HEK293 (cell line): ENCODE measurements around the gene MPZL3.

Experiments used
- PRDM1 ChIP-seq: fragments of 450-650 bp; formaldehyde crosslinking; IDR thresholded peaks from 2 replicates; pipeline ENCODE4; 2016; ENCODE audit warnings: missing biosample characterization, missing genetic modification characterization
- SETDB1 ChIP-seq: IDR thresholded peaks from one replicate; pipeline ENCODE4 v1.6.1; 2017; ENCODE audit warnings: mild to moderate bottlenecking, low read length, moderate library complexity, mixed read lengths; ENCODE audit not compliant: insufficient read length
- SP3 ChIP-seq: fragments of 450-650 bp; formaldehyde crosslinking; IDR thresholded peaks from 2 replicates; pipeline ENCODE4 v1.5.1; 2016; ENCODE audit warnings: missing biosample characterization, missing genetic modification characterization
- TRIM28 ChIP-seq: IDR thresholded peaks from 2 replicates; pipeline ENCODE4 v1.6.1; 2011; ENCODE audit warnings: low read length, control low read depth, borderline replicate concordance
- ZBTB1 ChIP-seq: fragments of 450-650 bp; formaldehyde crosslinking; IDR thresholded peaks from 2 replicates; pipeline ENCODE4 v1.5.1; 2016; ENCODE audit warnings: missing biosample characterization, missing genetic modification characterization
- ZBTB17 ChIP-seq: fragments of 450-650 bp; formaldehyde crosslinking; IDR thresholded peaks from 2 replicates; pipeline ENCODE4 v1.5.1; 2016; ENCODE audit warnings: missing biosample characterization, missing genetic modification characterization
- ZBTB7A ChIP-seq: fragments of 450-650 bp; formaldehyde crosslinking; IDR thresholded peaks from 2 replicates; pipeline ENCODE4 v1.5.1; 2016; ENCODE audit warnings: low read depth, missing biosample characterization, missing genetic modification characterization
- ZBTB8A ChIP-seq: fragments of 450-650 bp; formaldehyde crosslinking; IDR thresholded peaks from 2 replicates; pipeline ENCODE4 v1.5.1; 2016; ENCODE audit warnings: missing biosample characterization, missing genetic modification characterization
- ZNF112 ChIP-seq: fragments of 450-650 bp; formaldehyde crosslinking; IDR thresholded peaks from 2 replicates; pipeline ENCODE4 v1.5.0; 2017; ENCODE audit warnings: missing biosample characterization, missing genetic modification characterization
- ZNF174 ChIP-seq: fragments of 450-650 bp; formaldehyde crosslinking; IDR thresholded peaks from 2 replicates; pipeline ENCODE4 v1.5.0; 2017; ENCODE audit warnings: missing biosample characterization, mild to moderate bottlenecking, missing genetic modification characterization
- ZNF2 ChIP-seq: fragments of 450-650 bp; formaldehyde crosslinking; IDR thresholded peaks from 2 replicates; pipeline ENCODE4 v1.5.1; 2016; ENCODE audit warnings: missing biosample characterization, missing genetic modification characterization
- ZNF324 ChIP-seq: fragments of 450-650 bp; formaldehyde crosslinking; IDR thresholded peaks from 2 replicates; pipeline ENCODE4 v1.5.1; 2016; ENCODE audit warnings: missing biosample characterization, missing genetic modification characterization
- ZNF335 ChIP-seq: fragments of 450-650 bp; formaldehyde crosslinking; conservative IDR thresholded peaks from 2 replicates; pipeline ENCODE4 v1.5.1; 2016; ENCODE audit warnings: missing biosample characterization, missing genetic modification characterization
- ZNF394 ChIP-seq: fragments of 450-650 bp; formaldehyde crosslinking; IDR thresholded peaks from 2 replicates; pipeline ENCODE4 v1.5.1; 2016; ENCODE audit warnings: missing biosample characterization, missing genetic modification characterization, mild to moderate bottlenecking, moderate library complexity, borderline replicate concordance
- ZNF558 ChIP-seq: fragments of 450-650 bp; formaldehyde crosslinking; IDR thresholded peaks from 2 replicates; pipeline ENCODE4 v1.5.1; 2016; ENCODE audit warnings: missing biosample characterization, missing genetic modification characterization
- ZNF626 ChIP-seq: fragments of 450-650 bp; sonication (Bioruptor Pico); formaldehyde crosslinking; IDR thresholded peaks from 2 replicates; pipeline ENCODE4 v1.5.1; 2018; ENCODE audit warnings: missing biosample characterization, missing genetic modification characterization, inconsistent platforms
- ZNF660 ChIP-seq: fragments of 450-650 bp; IDR thresholded peaks from 2 replicates; pipeline ENCODE4 v1.5.1; 2018; ENCODE audit warnings: missing biosample characterization, mild to moderate bottlenecking, missing genetic modification characterization
- ZNF76 ChIP-seq: fragments of 450-650 bp; formaldehyde crosslinking; IDR thresholded peaks from 2 replicates; pipeline ENCODE4; 2016; ENCODE audit warnings: low read depth, missing biosample characterization, missing genetic modification characterization, borderline replicate concordance
- ZXDB ChIP-seq: fragments of 450-650 bp; formaldehyde crosslinking; IDR thresholded peaks from 2 replicates; pipeline ENCODE4 v1.5.1; 2016; ENCODE audit warnings: missing biosample characterization, missing genetic modification characterization
- TF ChIP-seq, protein P1 (sequence below): fragments of 450-650 bp; formaldehyde crosslinking; conservative IDR thresholded peaks from 2 replicates; pipeline ENCODE4 v1.5.1; 2016; ENCODE audit warnings: low read depth, missing biosample characterization, missing genetic modification characterization
- TF ChIP-seq, protein P2 (sequence below): fragments of 450-650 bp; formaldehyde crosslinking; IDR thresholded peaks from 2 replicates; pipeline ENCODE4 v1.5.1; 2016; ENCODE audit warnings: missing biosample characterization, missing genetic modification characterization
- TF ChIP-seq, protein P3 (sequence below): fragments of 450-650 bp; formaldehyde crosslinking; IDR thresholded peaks from 2 replicates; pipeline ENCODE4 v1.5.1; 2016; ENCODE audit warnings: missing biosample characterization, missing genetic modification characterization
- TF ChIP-seq, protein P4 (sequence below): fragments of 450-650 bp; formaldehyde crosslinking; conservative IDR thresholded peaks from 2 replicates; pipeline ENCODE4 v1.5.1; 2016; ENCODE audit warnings: low read depth, missing biosample characterization, missing genetic modification characterization
- TF ChIP-seq, protein P5 (sequence below): fragments of 450-650 bp; formaldehyde crosslinking; IDR thresholded peaks from 2 replicates; pipeline ENCODE4 v1.5.1; 2016; ENCODE audit warnings: missing biosample characterization, missing genetic modification characterization

Gene MPZL3

GRCh38 chr11:118251858-118252652 lies at the start of gene MPZL3 (continued):
- TF ChIP-seq ZNF174 (tag by site-specific recombination) (no peak), ZNF335 (tag by site-specific recombination) (peak; percentile 89), PRDM1 (tag by site-specific recombination) (0 out of 2 replicates have a peak, but pooled peaks have one; percentile 17), ZBTB1 (tag by site-specific recombination) (no peak), ZNF112 (tag by site-specific recombination) (no peak), ZBTB17 (tag by site-specific recombination) (peak; percentile 90), ZNF324 (tag by site-specific recombination) (peak; percentile 37; the same call in 1 of the 2 replicates), ZBTB8A (tag by site-specific recombination) (0 out of 2 replicates have a peak, but pooled peaks have one; percentile 13), ZXDB (tag by site-specific recombination) (peak; percentile 75; the same call in 1 of the 2 replicates), TRIM28 (peak; percentile 34; the same call in 1 of the 2 replicates), SETDB1 (peak; percentile 90), ZNF394 (peak; percentile 71; the same call in 1 of the 2 replicates), ZBTB7A (tag by site-specific recombination) (peak; percentile 65; the same call in 1 of the 2 replicates), ZNF626 (no peak), ZNF660 (tag by site-specific recombination) (peak; percentile 13; the same call in 1 of the 2 replicates), ZNF558 (tag by site-specific recombination) (no peak), ZNF2 (tag by site-specific recombination) (peak; percentile 59; the same call in 1 of the 2 replicates), SP3 (tag by site-specific recombination) (peak; percentile 8), ZNF76 (peak; percentile 62; the same call in 1 of the 2 replicates)
- TF ChIP-seq, protein P1, sequence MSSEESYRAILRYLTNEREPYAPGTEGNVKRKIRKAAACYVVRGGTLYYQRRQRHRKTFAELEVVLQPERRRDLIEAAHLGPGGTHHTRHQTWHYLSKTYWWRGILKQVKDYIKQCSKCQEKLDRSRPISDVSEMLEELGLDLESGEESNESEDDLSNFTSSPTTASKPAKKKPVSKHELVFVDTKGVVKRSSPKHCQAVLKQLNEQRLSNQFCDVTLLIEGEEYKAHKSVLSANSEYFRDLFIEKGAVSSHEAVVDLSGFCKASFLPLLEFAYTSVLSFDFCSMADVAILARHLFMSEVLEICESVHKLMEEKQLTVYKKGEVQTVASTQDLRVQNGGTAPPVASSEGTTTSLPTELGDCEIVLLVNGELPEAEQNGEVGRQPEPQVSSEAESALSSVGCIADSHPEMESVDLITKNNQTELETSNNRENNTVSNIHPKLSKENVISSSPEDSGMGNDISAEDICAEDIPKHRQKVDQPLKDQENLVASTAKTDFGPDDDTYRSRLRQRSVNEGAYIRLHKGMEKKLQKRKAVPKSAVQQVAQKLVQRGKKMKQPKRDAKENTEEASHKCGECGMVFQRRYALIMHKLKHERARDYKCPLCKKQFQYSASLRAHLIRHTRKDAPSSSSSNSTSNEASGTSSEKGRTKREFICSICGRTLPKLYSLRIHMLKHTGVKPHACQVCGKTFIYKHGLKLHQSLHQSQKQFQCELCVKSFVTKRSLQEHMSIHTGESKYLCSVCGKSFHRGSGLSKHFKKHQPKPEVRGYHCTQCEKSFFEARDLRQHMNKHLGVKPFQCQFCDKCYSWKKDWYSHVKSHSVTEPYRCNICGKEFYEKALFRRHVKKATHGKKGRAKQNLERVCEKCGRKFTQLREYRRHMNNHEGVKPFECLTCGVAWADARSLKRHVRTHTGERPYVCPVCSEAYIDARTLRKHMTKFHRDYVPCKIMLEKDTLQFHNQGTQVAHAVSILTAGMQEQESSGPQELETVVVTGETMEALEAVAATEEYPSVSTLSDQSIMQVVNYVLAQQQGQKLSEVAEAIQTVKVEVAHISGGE (tag by site-specific recombination): peak; percentile 97
- TF ChIP-seq, protein P2, sequence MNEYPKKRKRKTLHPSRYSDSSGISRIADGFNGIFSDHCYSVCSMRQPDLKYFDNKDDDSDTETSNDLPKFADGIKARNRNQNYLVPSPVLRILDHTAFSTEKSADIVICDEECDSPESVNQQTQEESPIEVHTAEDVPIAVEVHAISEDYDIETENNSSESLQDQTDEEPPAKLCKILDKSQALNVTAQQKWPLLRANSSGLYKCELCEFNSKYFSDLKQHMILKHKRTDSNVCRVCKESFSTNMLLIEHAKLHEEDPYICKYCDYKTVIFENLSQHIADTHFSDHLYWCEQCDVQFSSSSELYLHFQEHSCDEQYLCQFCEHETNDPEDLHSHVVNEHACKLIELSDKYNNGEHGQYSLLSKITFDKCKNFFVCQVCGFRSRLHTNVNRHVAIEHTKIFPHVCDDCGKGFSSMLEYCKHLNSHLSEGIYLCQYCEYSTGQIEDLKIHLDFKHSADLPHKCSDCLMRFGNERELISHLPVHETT (tag by site-specific recombination): peak; percentile 53; the same call in 1 of the 2 replicates
- TF ChIP-seq, protein P3, sequence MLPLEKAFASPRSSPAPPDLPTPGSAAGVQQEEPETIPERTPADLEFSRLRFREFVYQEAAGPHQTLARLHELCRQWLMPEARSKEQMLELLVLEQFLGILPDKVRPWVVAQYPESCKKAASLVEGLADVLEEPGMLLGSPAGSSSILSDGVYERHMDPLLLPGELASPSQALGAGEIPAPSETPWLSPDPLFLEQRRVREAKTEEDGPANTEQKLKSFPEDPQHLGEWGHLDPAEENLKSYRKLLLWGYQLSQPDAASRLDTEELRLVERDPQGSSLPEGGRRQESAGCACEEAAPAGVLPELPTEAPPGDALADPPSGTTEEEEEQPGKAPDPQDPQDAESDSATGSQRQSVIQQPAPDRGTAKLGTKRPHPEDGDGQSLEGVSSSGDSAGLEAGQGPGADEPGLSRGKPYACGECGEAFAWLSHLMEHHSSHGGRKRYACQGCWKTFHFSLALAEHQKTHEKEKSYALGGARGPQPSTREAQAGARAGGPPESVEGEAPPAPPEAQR (tag by site-specific recombination): no peak
- TF ChIP-seq, protein P4, sequence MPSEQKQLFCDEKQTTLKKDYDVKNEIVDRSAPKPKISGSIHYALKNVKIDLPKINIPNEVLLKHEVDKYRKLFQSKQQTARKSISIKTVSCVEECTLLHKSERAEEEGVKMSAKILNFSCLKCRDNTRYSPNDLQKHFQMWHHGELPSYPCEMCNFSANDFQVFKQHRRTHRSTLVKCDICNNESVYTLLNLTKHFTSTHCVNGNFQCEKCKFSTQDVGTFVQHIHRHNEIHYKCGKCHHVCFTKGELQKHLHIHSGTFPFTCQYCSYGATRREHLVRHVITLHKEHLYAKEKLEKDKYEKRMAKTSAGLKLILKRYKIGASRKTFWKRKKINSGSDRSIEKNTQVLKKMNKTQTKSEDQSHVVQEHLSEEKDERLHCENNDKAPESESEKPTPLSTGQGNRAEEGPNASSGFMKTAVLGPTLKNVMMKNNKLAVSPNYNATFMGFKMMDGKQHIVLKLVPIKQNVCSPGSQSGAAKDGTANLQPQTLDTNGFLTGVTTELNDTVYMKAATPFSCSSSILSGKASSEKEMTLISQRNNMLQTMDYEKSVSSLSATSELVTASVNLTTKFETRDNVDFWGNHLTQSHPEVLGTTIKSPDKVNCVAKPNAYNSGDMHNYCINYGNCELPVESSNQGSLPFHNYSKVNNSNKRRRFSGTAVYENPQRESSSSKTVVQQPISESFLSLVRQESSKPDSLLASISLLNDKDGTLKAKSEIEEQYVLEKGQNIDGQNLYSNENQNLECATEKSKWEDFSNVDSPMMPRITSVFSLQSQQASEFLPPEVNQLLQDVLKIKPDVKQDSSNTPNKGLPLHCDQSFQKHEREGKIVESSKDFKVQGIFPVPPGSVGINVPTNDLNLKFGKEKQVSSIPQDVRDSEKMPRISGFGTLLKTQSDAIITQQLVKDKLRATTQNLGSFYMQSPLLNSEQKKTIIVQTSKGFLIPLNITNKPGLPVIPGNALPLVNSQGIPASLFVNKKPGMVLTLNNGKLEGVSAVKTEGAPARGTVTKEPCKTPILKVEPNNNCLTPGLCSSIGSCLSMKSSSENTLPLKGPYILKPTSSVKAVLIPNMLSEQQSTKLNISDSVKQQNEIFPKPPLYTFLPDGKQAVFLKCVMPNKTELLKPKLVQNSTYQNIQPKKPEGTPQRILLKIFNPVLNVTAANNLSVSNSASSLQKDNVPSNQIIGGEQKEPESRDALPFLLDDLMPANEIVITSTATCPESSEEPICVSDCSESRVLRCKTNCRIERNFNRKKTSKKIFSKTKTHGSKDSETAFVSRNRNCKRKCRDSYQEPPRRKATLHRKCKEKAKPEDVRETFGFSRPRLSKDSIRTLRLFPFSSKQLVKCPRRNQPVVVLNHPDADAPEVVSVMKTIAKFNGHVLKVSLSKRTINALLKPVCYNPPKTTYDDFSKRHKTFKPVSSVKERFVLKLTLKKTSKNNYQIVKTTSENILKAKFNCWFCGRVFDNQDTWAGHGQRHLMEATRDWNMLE (tag by site-specific recombination): peak; percentile 100
- TF ChIP-seq, protein P5, sequence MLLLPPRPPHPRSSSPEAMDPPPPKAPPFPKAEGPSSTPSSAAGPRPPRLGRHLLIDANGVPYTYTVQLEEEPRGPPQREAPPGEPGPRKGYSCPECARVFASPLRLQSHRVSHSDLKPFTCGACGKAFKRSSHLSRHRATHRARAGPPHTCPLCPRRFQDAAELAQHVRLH (tag by site-specific recombination): peak; percentile 100
